Endothelial cell of umbilical vein (primary cell): ENCODE measurements around the gene CCDC136. TPM values are rescaled to one million over a fixed set of nuclear protein-coding genes. Genes with fewer than 3 reads are reported as not detected.

ENCODE experiments used
- BruUV-seq: library from RNA; stranded (reverse); fragments of 400-500 nt; replicated peaks from 2 replicates; lab custom pipeline; 2021; lab: Mats Ljungman, UMichigan
- CTCF ChIA-PET: fragments of 300-600, 350-600 bp; sonication (Branson Sonifier 250); formaldehyde crosslinking; loops from one replicate; lab custom pipeline; 2021; ENCODE audit warnings: antibody characterized with exemption, inconsistent platforms; lab: Charles Lee
- POLR2A ChIA-PET: fragments of 300-600, 350-600 bp; sonication (Branson Sonifier 250); formaldehyde crosslinking; loops from one replicate; lab custom pipeline; 2021; ENCODE audit warnings: antibody characterized with exemption, inconsistent platforms; lab: Charles Lee
- DNase-seq: peaks from one replicate; pipeline ENCODE4 v3.0.0-alpha.2; 2011; ENCODE audit warnings: low read depth, low spot score
- FAIRE-seq: peaks from 2 replicates; lab custom pipeline; 2011; peaks lifted over from hg19 to GRCh38; lab: Jason Lieb, UNC
- H2AFZ ChIP-seq: 2 replicates; pipeline ENCODE4 v1.6.0; 2012; ENCODE audit warnings: low read depth, low read length, control low read depth, inconsistent platforms
- H3K27ac ChIP-seq: 2 replicates; pipeline ENCODE4 v1.5.1; 2011; ENCODE audit warnings: low read depth, mild to moderate bottlenecking, control low read depth, low read length, moderate library complexity; ENCODE audit not compliant: insufficient read depth
- H3K27me3 ChIP-seq, 2 experiments: 2 replicates each; pipeline versions ENCODE4 v1.6.0 to v1.6.1; 2011; ENCODE audit warnings: low read length in 2 of 2, mixed read lengths in 1 of 2; ENCODE audit not compliant: control insufficient read depth in 2 of 2, insufficient read depth in 2 of 2
- H3K36me3 ChIP-seq, 2 experiments: 2 replicates in 1 of 2; 3 replicates in 1 of 2; pipeline ENCODE4 v1.5.1; 2011; ENCODE audit warnings: low read length in 2 of 2, mild to moderate bottlenecking in 1 of 2, moderate library complexity in 1 of 2; ENCODE audit not compliant: control insufficient read depth in 2 of 2, insufficient read depth in 2 of 2; ENCODE audit errors: extremely low read depth in 1 of 2
- H3K4me1 ChIP-seq: 3 replicates; pipeline ENCODE4 v1.5.1; 2011; ENCODE audit warnings: mild to moderate bottlenecking, low read length; ENCODE audit not compliant: control insufficient read depth, insufficient read depth; ENCODE audit errors: extremely low read depth
- H3K4me2 ChIP-seq: 2 replicates; pipeline ENCODE4 v1.6.1; 2011; ENCODE audit warnings: low read length, control low read depth, mixed read lengths; ENCODE audit not compliant: insufficient read depth
- H3K4me3 ChIP-seq, 3 experiments: fragments of 200-600 bp in 1 of 3; sonication (generic), shearing (Covaris generic) in 1 of 3; replicated peaks in 1 of 3; 2 replicates each; pipeline ENCODE4 v1.5.1; 2011 to 2016; ENCODE audit warnings: control low read depth in 3 of 3, low read length in 3 of 3, mild to moderate bottlenecking in 2 of 3, inconsistent platforms in 1 of 3, low read depth in 1 of 3, moderate library complexity in 1 of 3; ENCODE audit not compliant: insufficient read depth in 1 of 3
- H3K79me2 ChIP-seq: 2 replicates; pipeline ENCODE4 v1.6.0; 2012; ENCODE audit warnings: low read length, inconsistent platforms; ENCODE audit not compliant: control insufficient read depth, insufficient read depth
- H3K9ac ChIP-seq: replicated peaks from 2 replicates; pipeline ENCODE3; 2011; ENCODE audit warnings: low read length, control low read depth; ENCODE audit not compliant: insufficient read depth; ENCODE audit errors: extremely low read depth
- H3K9me1 ChIP-seq: replicated peaks from 3 replicates; pipeline ENCODE4 v1.6.0; 2011; ENCODE audit warnings: mild to moderate bottlenecking, low read length; ENCODE audit not compliant: control insufficient read depth, insufficient read depth; ENCODE audit errors: extremely low read depth
- H3K9me3 ChIP-seq: replicated peaks from 2 replicates; pipeline ENCODE4 v1.5.1; 2012; ENCODE audit warnings: low read length, inconsistent platforms; ENCODE audit not compliant: control insufficient read depth, insufficient read depth
- H4K20me1 ChIP-seq: replicated peaks from 2 replicates; pipeline ENCODE3; 2011; ENCODE audit warnings: mild to moderate bottlenecking, low read length; ENCODE audit not compliant: control insufficient read depth, insufficient read depth; ENCODE audit errors: extremely low read depth
- dilution Hi-C: fragments of 300-500 bp; cut with MboI; formaldehyde crosslinking; loops from one replicate; pipeline ENCODE4 v1.15.0; 2019; ENCODE audit warnings: low sequenced_read_pairs; ENCODE audit not compliant: extremely low pct_ligation_motif_present
- intact Hi-C: fragments of 100-400 bp; cut with micrococcal nuclease; formaldehyde crosslinking; loops from one replicate; pipeline ENCODE4 v1.10.0; 2022
- polyA plus RNA-seq, 4 experiments: library from polyadenylated mRNA; depleted of rRNA in 3 of 4; stranded (reverse) in 3 of 4; unstranded in 1 of 4; fragments of >200 nt; gene quantifications; 2 replicates each; pipeline versions ENCODE4 v1.2.1 to v1.2.3, GENCODE V29; 2011 to 2012; ENCODE audit warnings: missing spikeins in 1 of 4
- total RNA-seq: library from RNA; stranded (reverse); gene quantifications from 2 replicates; pipeline ENCODE4 v1.2.3, GENCODE V29; 2021
- TF ChIP-seq, protein P1 (sequence below), 2 donors: IDR thresholded peaks; 1 replicate in 1 of 2; 2 replicates in 1 of 2; pipeline ENCODE4 v1.5.1; 2011; ENCODE audit warnings: low read length in 2 of 2, mild to moderate bottlenecking in 2 of 2, moderate library complexity in 2 of 2, control low read depth in 1 of 2, inconsistent platforms in 1 of 2, low read depth in 1 of 2; ENCODE audit not compliant: insufficient read depth in 1 of 2; ENCODE audit errors: extremely low read depth in 1 of 2

Gene CCDC136
- total and polyA plus RNA-seq, 2 donors (not counting 3 experiments of a cell fraction or from before 2014, with no cell fraction given): 1.8 to 3.3 TPM

DNA sequence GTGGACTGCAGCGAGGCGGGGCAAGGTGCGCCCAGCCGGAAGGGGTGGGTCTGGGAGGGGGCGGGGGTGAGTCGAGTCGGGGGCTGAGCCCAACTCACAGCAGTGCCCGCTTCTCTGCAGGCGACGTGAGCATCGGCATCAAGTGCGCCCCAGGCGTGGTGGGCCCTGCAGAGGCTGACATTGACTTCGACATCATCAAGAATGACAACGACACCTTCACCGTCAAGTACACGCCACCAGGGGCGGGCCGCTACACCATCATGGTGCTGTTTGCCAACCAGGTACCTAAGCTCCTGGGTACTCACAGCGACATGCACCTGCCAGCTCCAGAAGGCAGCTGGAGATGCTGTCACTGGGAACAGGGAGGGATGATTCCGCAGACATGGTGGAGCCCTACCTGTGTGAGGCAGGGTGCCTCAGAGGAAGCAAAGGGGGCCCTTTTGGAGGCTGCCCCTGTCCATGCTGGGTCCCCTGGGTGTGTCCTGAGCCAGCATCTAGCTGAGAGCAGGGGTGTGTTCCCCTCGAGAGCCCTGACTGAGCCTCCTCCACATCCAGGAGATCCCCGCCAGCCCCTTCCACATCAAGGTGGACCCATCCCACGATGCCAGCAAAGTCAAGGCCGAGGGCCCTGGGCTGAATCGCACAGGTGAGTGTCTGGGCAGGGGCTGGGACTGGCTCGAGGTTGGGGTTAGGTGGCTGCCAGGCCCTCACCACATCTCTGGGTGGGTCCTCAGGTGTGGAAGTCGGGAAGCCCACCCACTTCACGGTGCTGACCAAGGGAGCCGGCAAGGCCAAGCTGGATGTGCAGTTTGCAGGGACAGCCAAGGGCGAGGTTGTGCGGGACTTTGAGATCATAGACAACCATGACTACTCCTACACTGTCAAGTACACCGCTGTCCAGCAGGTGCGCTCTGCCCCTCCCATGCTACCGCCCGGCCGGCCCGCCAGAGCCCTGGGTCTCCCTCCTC lies 51.2 kb downstream of the CCDC136 start:
- no peak for FAIRE-seq
- intact Hi-C loops (loop anchor here (1.0 kb wide), 1 partner anchor 37 kb away; no protein-coding TSS in a partner anchor), dilution Hi-C loops (no loop called here)
- H4K20me1 ChIP-seq: no peaks in the 10 kb centered on the region
- ChIA-PET POLR2A (interaction anchor here (1.4 kb wide), 1 partner anchor 9 kb away, joined by 4 read pairs; no protein-coding TSS in a partner anchor), CTCF (interaction anchor here (0.9 to 2.0 kb wide), 15 partner anchors 11 to 111 kb away, joined by 3 to 48 read pairs (median 3); no protein-coding TSS in a partner anchor)
- H3K27ac ChIP-seq: no peak overlapping the region
- TF ChIP-seq, protein P1, sequence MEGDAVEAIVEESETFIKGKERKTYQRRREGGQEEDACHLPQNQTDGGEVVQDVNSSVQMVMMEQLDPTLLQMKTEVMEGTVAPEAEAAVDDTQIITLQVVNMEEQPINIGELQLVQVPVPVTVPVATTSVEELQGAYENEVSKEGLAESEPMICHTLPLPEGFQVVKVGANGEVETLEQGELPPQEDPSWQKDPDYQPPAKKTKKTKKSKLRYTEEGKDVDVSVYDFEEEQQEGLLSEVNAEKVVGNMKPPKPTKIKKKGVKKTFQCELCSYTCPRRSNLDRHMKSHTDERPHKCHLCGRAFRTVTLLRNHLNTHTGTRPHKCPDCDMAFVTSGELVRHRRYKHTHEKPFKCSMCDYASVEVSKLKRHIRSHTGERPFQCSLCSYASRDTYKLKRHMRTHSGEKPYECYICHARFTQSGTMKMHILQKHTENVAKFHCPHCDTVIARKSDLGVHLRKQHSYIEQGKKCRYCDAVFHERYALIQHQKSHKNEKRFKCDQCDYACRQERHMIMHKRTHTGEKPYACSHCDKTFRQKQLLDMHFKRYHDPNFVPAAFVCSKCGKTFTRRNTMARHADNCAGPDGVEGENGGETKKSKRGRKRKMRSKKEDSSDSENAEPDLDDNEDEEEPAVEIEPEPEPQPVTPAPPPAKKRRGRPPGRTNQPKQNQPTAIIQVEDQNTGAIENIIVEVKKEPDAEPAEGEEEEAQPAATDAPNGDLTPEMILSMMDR (IDR thresholded peaks at IDR 0.05; ENCODE audit: extremely low read depth in 1 of 2, insufficient read depth in 1 of 2, low read depth in 1 of 2, low read length in 2 of 2): no peak
- no peaks in the 10 kb centered on the region for H3K79me2 ChIP-seq
- H3K9ac ChIP-seq: no peak overlapping the region
- no peaks in the 10 kb centered on the region for H3K27me3 ChIP-seq
- no peaks in the 10 kb centered on the region for H3K4me1 ChIP-seq
- DNase-seq: no peak
- H3K9me3 ChIP-seq: no peaks in the 10 kb centered on the region
- H3K9me1 ChIP-seq: no peaks in the 10 kb centered on the region
- no TSS peak for BruUV-seq
- no peak overlapping the region for H2AFZ ChIP-seq
- H3K4me3 ChIP-seq: no peak overlapping the region
- peaks cover 11 to 75% of the 10 kb centered on the region in 2 experiments for H3K36me3 ChIP-seq
- no peak overlapping the region for H3K4me2 ChIP-seq
